ENCODE measurements around the gene CCDC33.

The CCDC33 gene

GRCh38 chr15:74229686-74230085 lies 6.4 kb upstream of the CCDC33 start:
- H3K4me3 ChIP-seq (ENCODE audit: low read length in 2 of 2), result no peak overlapping the region
- H3K27me3 ChIP-seq (ENCODE audit: control insufficient read depth in 2 of 2, insufficient read depth in 2 of 2, low read length in 2 of 2), result no peaks in the 10 kb centered on the region
- no peak overlapping the region for H3K9ac ChIP-seq (ENCODE audit: low read depth in 1 of 2, low read length in 2 of 2)
- H3K27ac ChIP-seq (ENCODE audit: low read depth in 2 of 2, low read length in 2 of 2), result no peak overlapping the region
- no peaks in the 10 kb centered on the region for H3K36me3 ChIP-seq (ENCODE audit: control insufficient read depth in 2 of 2, insufficient read depth in 2 of 2, low read length in 2 of 2)
- H3K4me1 ChIP-seq (ENCODE audit: control insufficient read depth in 2 of 2, insufficient read depth in 2 of 2, low read length in 2 of 2), result peaks cover 6 to 11% of the 10 kb centered on the region in 2 donors
- no peaks in the 10 kb centered on the region for H3K9me3 ChIP-seq (ENCODE audit: control insufficient read depth in 2 of 2, low read length in 2 of 2)

- Histone ChIP-seq H3K4me1 (ENCODE audit: control insufficient read depth in 2 of 2, insufficient read depth in 2 of 2, low read length in 2 of 2) (peaks cover 12 to 16% of the 10 kb centered on the region in 2 donors), H3K9me3 (ENCODE audit: control insufficient read depth in 2 of 2, low read length in 2 of 2) (no peaks in the 10 kb centered on the region), H3K27me3 (ENCODE audit: control insufficient read depth in 2 of 2, insufficient read depth in 2 of 2, low read length in 2 of 2) (no peaks in the 10 kb centered on the region), H3K4me3 (ENCODE audit: low read length in 2 of 2) (no peak overlapping the region), H3K9ac (ENCODE audit: low read depth in 1 of 2, low read length in 2 of 2) (no peak overlapping the region), H3K27ac (ENCODE audit: low read depth in 2 of 2, low read length in 2 of 2) (no peak overlapping the region), H3K36me3 (ENCODE audit: control insufficient read depth in 2 of 2, insufficient read depth in 2 of 2, low read length in 2 of 2) (no peaks in the 10 kb centered on the region)
Measured at GRCh38 chr15:74231475-74231874, 4.7 kb upstream of the CCDC33 start.

GRCh38 chr15:74233373-74233772 lies 2.8 kb upstream of the CCDC33 start:
- H3K27ac ChIP-seq (ENCODE audit: low read depth in 2 of 2, low read length in 2 of 2), result no peak overlapping the region
- H3K9ac ChIP-seq (ENCODE audit: low read depth in 1 of 2, low read length in 2 of 2), result no peak overlapping the region
- no peaks in the 10 kb centered on the region for H3K9me3 ChIP-seq (ENCODE audit: control insufficient read depth in 2 of 2, low read length in 2 of 2)
- H3K4me3 ChIP-seq (ENCODE audit: low read length in 2 of 2), result no peak overlapping the region
- no peaks in the 10 kb centered on the region for H3K27me3 ChIP-seq (ENCODE audit: control insufficient read depth in 2 of 2, insufficient read depth in 2 of 2, low read length in 2 of 2)
- no peaks in the 10 kb centered on the region for H3K36me3 ChIP-seq (ENCODE audit: control insufficient read depth in 2 of 2, insufficient read depth in 2 of 2, low read length in 2 of 2)
- H3K4me1 ChIP-seq (ENCODE audit: control insufficient read depth in 2 of 2, insufficient read depth in 2 of 2, low read length in 2 of 2), result peaks cover 7 to 16% of the 10 kb centered on the region in 2 donors

GRCh38 chr15:74233851-74234597 lies 2.1 kb upstream of the CCDC33 start:
- Histone ChIP-seq H3K9me3 (ENCODE audit: control insufficient read depth in 2 of 2, low read length in 2 of 2) (no peaks in the 10 kb centered on the region), H3K27me3 (ENCODE audit: control insufficient read depth in 2 of 2, insufficient read depth in 2 of 2, low read length in 2 of 2) (no peaks in the 10 kb centered on the region), H3K4me3 (ENCODE audit: low read length in 2 of 2) (no peak overlapping the region), H3K27ac (ENCODE audit: low read depth in 2 of 2, low read length in 2 of 2) (no peak overlapping the region), H3K9ac (ENCODE audit: low read depth in 1 of 2, low read length in 2 of 2) (no peak overlapping the region), H3K36me3 (ENCODE audit: control insufficient read depth in 2 of 2, insufficient read depth in 2 of 2, low read length in 2 of 2) (no peaks in the 10 kb centered on the region), H3K4me1 (ENCODE audit: control insufficient read depth in 2 of 2, insufficient read depth in 2 of 2, low read length in 2 of 2) (peaks cover 2 to 10% of the 10 kb centered on the region in 2 donors)

GRCh38 chr15:74234598-74234875 lies 1.6 kb upstream of the CCDC33 start:
- no peak overlapping the region for H3K27ac ChIP-seq (ENCODE audit: low read depth in 2 of 2, low read length in 2 of 2)
- no peak overlapping the region for H3K4me3 ChIP-seq (ENCODE audit: low read length in 2 of 2)
- no peaks in the 10 kb centered on the region for H3K36me3 ChIP-seq (ENCODE audit: control insufficient read depth in 2 of 2, insufficient read depth in 2 of 2, low read length in 2 of 2)
- peaks cover 2 to 10% of the 10 kb centered on the region in 2 donors for H3K4me1 ChIP-seq (ENCODE audit: control insufficient read depth in 2 of 2, insufficient read depth in 2 of 2, low read length in 2 of 2)
- H3K9me3 ChIP-seq (ENCODE audit: control insufficient read depth in 2 of 2, low read length in 2 of 2), result no peaks in the 10 kb centered on the region
- no peaks in the 10 kb centered on the region for H3K27me3 ChIP-seq (ENCODE audit: control insufficient read depth in 2 of 2, insufficient read depth in 2 of 2, low read length in 2 of 2)
- H3K9ac ChIP-seq (ENCODE audit: low read depth in 1 of 2, low read length in 2 of 2), result no peak overlapping the region

- Histone ChIP-seq H3K9ac (ENCODE audit: low read depth in 1 of 2, low read length in 2 of 2) (no peak overlapping the region), H3K27ac (ENCODE audit: low read depth in 2 of 2, low read length in 2 of 2) (no peak overlapping the region), H3K4me3 (ENCODE audit: low read length in 2 of 2) (no peak overlapping the region)
Measured at GRCh38 chr15:74239051-74239705, 3.1 kb downstream of the CCDC33 start.

GRCh38 chr15:74240002-74240568 lies 4.0 kb downstream of the CCDC33 start:
- peak overlapping the region; percentile 10 to 49 for H3K27ac ChIP-seq (ENCODE audit: low read depth in 2 of 2, low read length in 2 of 2)
- peak overlapping the region in 1 of 2 donors; percentile 19 for H3K9ac ChIP-seq (ENCODE audit: low read depth in 1 of 2, low read length in 2 of 2)
- H3K4me1 ChIP-seq (ENCODE audit: control insufficient read depth in 2 of 2, insufficient read depth in 2 of 2, low read length in 2 of 2), result peaks cover 2 to 16% of the 10 kb centered on the region in 2 donors

More at GRCh38 chr15:74239051-74239705, 3.1 kb downstream of the CCDC33 start:
- no peaks in the 10 kb centered on the region for H3K9me3 ChIP-seq (ENCODE audit: control insufficient read depth in 2 of 2, low read length in 2 of 2)
- peaks cover 2 to 16% of the 10 kb centered on the region in 2 donors for H3K4me1 ChIP-seq (ENCODE audit: control insufficient read depth in 2 of 2, insufficient read depth in 2 of 2, low read length in 2 of 2)
- no peaks in the 10 kb centered on the region for H3K36me3 ChIP-seq (ENCODE audit: control insufficient read depth in 2 of 2, insufficient read depth in 2 of 2, low read length in 2 of 2)
- H3K27me3 ChIP-seq (ENCODE audit: control insufficient read depth in 2 of 2, insufficient read depth in 2 of 2, low read length in 2 of 2), result no peaks in the 10 kb centered on the region

GRCh38 chr15:74240897-74241614 lies 4.9 kb downstream of the CCDC33 start:
- Histone ChIP-seq H3K4me1 (ENCODE audit: control insufficient read depth in 2 of 2, insufficient read depth in 2 of 2, low read length in 2 of 2) (peaks cover 2 to 10% of the 10 kb centered on the region in 2 donors), H3K9me3 (ENCODE audit: control insufficient read depth in 2 of 2, low read length in 2 of 2) (no peaks in the 10 kb centered on the region), H3K36me3 (ENCODE audit: control insufficient read depth in 2 of 2, insufficient read depth in 2 of 2, low read length in 2 of 2) (no peaks in the 10 kb centered on the region), H3K9ac (ENCODE audit: low read depth in 1 of 2, low read length in 2 of 2) (no peak overlapping the region), H3K27me3 (ENCODE audit: control insufficient read depth in 2 of 2, insufficient read depth in 2 of 2, low read length in 2 of 2) (no peaks in the 10 kb centered on the region), H3K4me3 (ENCODE audit: low read length in 2 of 2) (no peak overlapping the region), H3K27ac (ENCODE audit: low read depth in 2 of 2, low read length in 2 of 2) (no peak overlapping the region)

More at GRCh38 chr15:74240002-74240568, 4.0 kb downstream of the CCDC33 start:
- Histone ChIP-seq H3K27me3 (ENCODE audit: control insufficient read depth in 2 of 2, insufficient read depth in 2 of 2, low read length in 2 of 2) (no peaks in the 10 kb centered on the region), H3K36me3 (ENCODE audit: control insufficient read depth in 2 of 2, insufficient read depth in 2 of 2, low read length in 2 of 2) (no peaks in the 10 kb centered on the region), H3K9me3 (ENCODE audit: control insufficient read depth in 2 of 2, low read length in 2 of 2) (no peaks in the 10 kb centered on the region), H3K4me3 (ENCODE audit: low read length in 2 of 2) (no peak overlapping the region)

GRCh38 chr15:74242441-74243185 lies 6.5 kb downstream of the CCDC33 start:
- H3K27ac ChIP-seq (ENCODE audit: low read depth in 2 of 2, low read length in 2 of 2), result no peak overlapping the region
- no peaks in the 10 kb centered on the region for H3K9me3 ChIP-seq (ENCODE audit: control insufficient read depth in 2 of 2, low read length in 2 of 2)
- H3K4me3 ChIP-seq (ENCODE audit: low read length in 2 of 2), result no peak overlapping the region
- no peaks in the 10 kb centered on the region for H3K27me3 ChIP-seq (ENCODE audit: control insufficient read depth in 2 of 2, insufficient read depth in 2 of 2, low read length in 2 of 2)
- peaks cover 0 to 6% of the 10 kb centered on the region in 2 donors for H3K4me1 ChIP-seq (ENCODE audit: control insufficient read depth in 2 of 2, insufficient read depth in 2 of 2, low read length in 2 of 2)
- H3K36me3 ChIP-seq (ENCODE audit: control insufficient read depth in 2 of 2, insufficient read depth in 2 of 2, low read length in 2 of 2), result no peaks in the 10 kb centered on the region
- H3K9ac ChIP-seq (ENCODE audit: low read depth in 1 of 2, low read length in 2 of 2), result no peak overlapping the region
